Adrenal gland (tissue), 12 donors: ENCODE data around the gene CCDC92B. TPM values are rescaled to one million over a fixed set of nuclear protein-coding genes. Genes with fewer than 3 reads are reported as not detected.

Experiments
- DNase-seq, 7 donors: peaks; one replicate each; pipeline ENCODE4 v3.0.0-alpha.2; 2019 to 2020
- H3K27ac ChIP-seq, 5 donors: fragments of 200-600 bp; sonication (generic) in 4 of 5; 1 replicate in 3 of 5; 2 replicates in 2 of 5; pipeline versions ENCODE4 v1.5.1 to v1.8.0; 2016 to 2020; ENCODE audit warnings: mild to moderate bottlenecking in 1 of 5
- H3K27me3 ChIP-seq: fragments of 200-600 bp; 2 replicates; pipeline ENCODE4 v1.8.0; 2021
- H3K36me3 ChIP-seq, 2 donors: fragments of 200-600 bp; replicated peaks in 1 of 2; 1 replicate in 1 of 2; 2 replicates in 1 of 2; pipeline versions ENCODE4 v1.5.1 to v1.8.0; 2018 to 2022
- H3K4me1 ChIP-seq, 2 donors: fragments of 200-600 bp; replicated peaks in 1 of 2; 1 replicate in 1 of 2; 2 replicates in 1 of 2; pipeline versions ENCODE4 v1.5.1 to v1.8.0; 2018 to 2021
- H3K4me3 ChIP-seq, 4 donors: fragments of 200-600 bp; sonication (generic) in 3 of 4; one replicate each; pipeline ENCODE4 v1.5.1; 2016 to 2018
- H3K9me3 ChIP-seq, 3 donors: fragments of 200-600 bp; sonication (generic) in 1 of 3; replicated peaks in 1 of 3; 1 replicate in 2 of 3; 2 replicates in 1 of 3; pipeline versions ENCODE4 v1.5.1 to v1.8.0; 2016 to 2021
- CTCF ChIP-seq, 6 experiments: fragments of 450-650 bp in 4 of 6; fragments of 200-600 bp in 2 of 6; sonication (generic) in 1 of 6; IDR thresholded peaks; 1 replicate in 5 of 6; 2 replicates in 1 of 6; pipeline versions ENCODE4 v1.5.1 to v1.8.0; 2016 to 2021; ENCODE audit warnings: antibody characterized with exemption in 6 of 6, mild to moderate bottlenecking in 2 of 6, moderate library complexity in 1 of 6
- POLR2A ChIP-seq, 2 donors: fragments of 450-650 bp; IDR thresholded peaks; one replicate each; pipeline ENCODE4 v1.6.1; 2017; ENCODE audit warnings: antibody characterized with exemption in 2 of 2, mild to moderate bottlenecking in 2 of 2, moderate library complexity in 1 of 2
- WGBS, 4 donors: extraction: QIAGEN DNeasy Blood & Tissue Kit in 2 of 4; methylation state at CpG; one replicate each; pipeline versions ENCODE4 v1.1.5 to v1.1.7; 2013 to 2017; 5-methylcytosine and 5-hydroxymethylcytosine counted together
- intact Hi-C, 2 donors: fragments of 100-400 bp; cut with DNase I; formaldehyde crosslinking; loops; one replicate each; pipeline versions ENCODE4 v1.14.1 to v1.15.0; 2022 to 2023
- polyA plus RNA-seq, 3 donors: library from polyadenylated mRNA; stranded (reverse); fragments of 200-250 nt in 2 of 3; fragments of 350-450 nt in 1 of 3; fragmentation: Illumina TruSeq in 1 of 3; extraction: RNeasy Lipid Tissue Mini Kit (QIAGEN cat#74804) in 1 of 3; gene quantifications; one replicate each; pipeline ENCODE4 v1.2.3, GENCODE V29; 2013 to 2014
- total RNA-seq, 9 donors: library from RNA; depleted of rRNA in 4 of 9; stranded (reverse); fragments of >200 nt in 4 of 9; fragments of 120-200 nt in 1 of 9; fragmentation: NEBNext Ultra II Directional in 1 of 9; extraction: Animal tissue kit (Norgen Biotek cat#: 25700) in 1 of 9; gene quantifications; one replicate each; pipeline versions ENCODE4 v1.1.0 to v1.2.4, GENCODE V29; 2013 to 2023
- donor health status: healthy with polysubstance abuse.
- donor health status: Bipolar disorder and iron deficiency.
- donor health status: DM: yes; HTN: yes; CAD: no.
- donor health status: DM: no; HTN: no; CAD: no.
- donor health status: DM: no; HTN: no; CAD: no.
- donor health status: DM: yes; HTN: yes; CAD: no.

CCDC92B gene
- total and polyA plus RNA-seq, 12 donors = 0.10 to 4.7 (median 0.55) TPM; not detected in 3

GRCh38 chr17:2704031-2704889 lies 45.2 kb downstream of the CCDC92B start:
- H3K27me3 ChIP-seq = no peaks in the 10 kb centered on the region
- 59 to 71% (median 65%) methylated on average over 29 to 38 of the region's 38 CpGs for WGBS, 4 donors
- no peaks in the 10 kb centered on the region for H3K9me3 ChIP-seq
- H3K4me3 ChIP-seq = no peak overlapping the region
- H3K27ac ChIP-seq = peak overlapping the region in 3 of 5 donors; percentile 43 to 96 (median 57)
- intact Hi-C loops = no loop called here
- peak in 6 of 7 donors; percentile 65 to 85 (median 74) for DNase-seq
- H3K4me1 ChIP-seq = peaks cover 50 to 56% of the 10 kb centered on the region in 2 donors
- TF ChIP-seq CTCF (IDR thresholded peaks at IDR 0.05) (no peak), POLR2A (IDR thresholded peaks at IDR 0.05) (no peak)
- peaks cover 0 to 46% of the 10 kb centered on the region in 2 donors for H3K36me3 ChIP-seq

GRCh38 chr17:2703606-2704005 lies 45.8 kb downstream of the CCDC92B start:
- H3K27me3 ChIP-seq = no peaks in the 10 kb centered on the region
- peaks cover 43 to 49% of the 10 kb centered on the region in 2 donors for H3K4me1 ChIP-seq
- no peaks in the 10 kb centered on the region for H3K9me3 ChIP-seq
- no peak for TF ChIP-seq POLR2A (IDR thresholded peaks at IDR 0.05)
- no peak for TF ChIP-seq CTCF (IDR thresholded peaks at IDR 0.05)
- 63 to 81% (median 71%) methylated on average over 6 to 16 of the region's 16 CpGs for WGBS, 4 donors
- peaks cover 0 to 53% of the 10 kb centered on the region in 2 donors for H3K36me3 ChIP-seq
- DNase-seq = no peak
- H3K27ac ChIP-seq = peak overlapping the region in 3 of 5 donors; percentile 43 to 96 (median 57)
- intact Hi-C loops = no loop called here
- H3K4me3 ChIP-seq = no peak overlapping the region

GRCh38 chr17:2703181-2703580 lies 46.3 kb downstream of the CCDC92B start:
- peaks cover 39 to 45% of the 10 kb centered on the region in 2 donors for H3K4me1 ChIP-seq
- peak in 6 of 7 donors; percentile 3 to 49 (median 28) for DNase-seq
- 91 to 100% (median 93%) methylated on average over 1 to 20 of the region's 20 CpGs for WGBS, 4 donors
- H3K4me3 ChIP-seq = no peak overlapping the region
- H3K36me3 ChIP-seq = peaks cover 0 to 57% of the 10 kb centered on the region in 2 donors
- TF ChIP-seq CTCF (IDR thresholded peaks at IDR 0.05) = no peak
- TF ChIP-seq POLR2A (IDR thresholded peaks at IDR 0.05) = no peak
- H3K27me3 ChIP-seq = no peaks in the 10 kb centered on the region
- peak overlapping the region in 1 of 5 donors; percentile 96 for H3K27ac ChIP-seq
- H3K9me3 ChIP-seq = no peaks in the 10 kb centered on the region
- intact Hi-C loops = no loop called here

GRCh38 chr17:2701996-2702741 lies 47.3 kb downstream of the CCDC92B start:
- intact Hi-C loops = no loop called here
- Histone ChIP-seq H3K27ac (no peak overlapping the region), H3K9me3 (no peaks in the 10 kb centered on the region), H3K4me3 (no peak overlapping the region), H3K27me3 (no peaks in the 10 kb centered on the region), H3K36me3 (peaks cover 0 to 67% of the 10 kb centered on the region in 2 donors), H3K4me1 (peaks cover 29 to 35% of the 10 kb centered on the region in 2 donors)
- DNase-seq = peak in 4 of 7 donors; percentile 0 to 26 (median 14)
- TF ChIP-seq CTCF (IDR thresholded peaks at IDR 0.05) = no peak
- TF ChIP-seq POLR2A (IDR thresholded peaks at IDR 0.05) = no peak
- WGBS, 4 donors = 88 to 92% (median 90%) methylated on average over 17 to 22 of the region's 22 CpGs
